ENCODE measurements around the gene CAPN13. TPM values are rescaled to one million over a fixed set of nuclear protein-coding genes. Genes with fewer than 3 reads are reported as not detected.
A peak's percentile ranks its signal among the peaks of the same experiment; 100 is the strongest.

Gene CAPN13
- total RNA-seq, 1 experiment from 2014 or later, result 5.7 TPM

GRCh38 chr2:30693821-30694281 lies 113.4 kb downstream of the CAPN13 start:
- no peaks in the 10 kb centered on the region for H3K79me1 ChIP-seq (ENCODE audit: insufficient read depth, low read depth, low read length, poor library complexity, severe bottlenecking)

More at GRCh38 chr2:30693821-30694281, 113.4 kb downstream of the CAPN13 start:
- no peak overlapping the region for H4K8ac ChIP-seq (replicated peaks; ENCODE audit: insufficient read length, low read depth, low read length)
- H3K56ac ChIP-seq (ENCODE audit: insufficient read length, low read depth, low read length), result no peak overlapping the region
- H2BK5ac ChIP-seq (ENCODE audit: insufficient read length, low read length), result no peak overlapping the region
- no peak overlapping the region for H3T11ph ChIP-seq (ENCODE audit: low read length)
- H3K27ac ChIP-seq (ENCODE audit: insufficient read length, low read depth, low read length), result no peak overlapping the region
- no peak overlapping the region for H4K91ac ChIP-seq (ENCODE audit: insufficient read length, low read depth, low read length)
- H3K36me3 Mint-ChIP-seq (ENCODE audit: insufficient read depth in 1 of 3, low read depth in 3 of 3), result peaks cover 10 to 13% (median 11%) of the 10 kb centered on the region in 3 experiments
- H2BK12ac ChIP-seq (ENCODE audit: insufficient read length, low read depth, low read length), result no peak overlapping the region
- H4K5ac ChIP-seq (ENCODE audit: insufficient read length, low read depth, low read length), result no peak overlapping the region
- no peak for DNase-seq
- peaks cover 10 to 23% of the 10 kb centered on the region in 2 experiments; a peak in 2 of 4 replicates for H3K4me1 Mint-ChIP-seq
- peaks cover 15% of the 10 kb centered on the region in 2 experiments for H3K9me3 Mint-ChIP-seq
- H3K18ac ChIP-seq (ENCODE audit: insufficient read length, low read depth, low read length), result no peak overlapping the region
- H4K20me1 ChIP-seq (ENCODE audit: control insufficient read depth, insufficient read depth, insufficient read length), result no peaks in the 10 kb centered on the region
- no CpG with 5 or more reads among the region's 4 CpGs for WGBS (ENCODE audit: extremely low coverage, insufficient read length, low lambda C conversion rate)
- no peak overlapping the region for H3K4ac ChIP-seq (ENCODE audit: low read depth, low read length)
- H3K4me2 ChIP-seq (ENCODE audit: insufficient read depth, insufficient read length, low read length), result no peak overlapping the region
- no peak overlapping the region for H2AFZ ChIP-seq (ENCODE audit: low read length)
- no peak overlapping the region for H2BK120ac ChIP-seq (ENCODE audit: low read depth, low read length, poor library complexity, severe bottlenecking)
- H2AK5ac ChIP-seq (ENCODE audit: insufficient read length, low read length), result no peak overlapping the region
- H3K4me3 Mint-ChIP-seq, result no peak overlapping the region
- H3K79me2 ChIP-seq (ENCODE audit: insufficient read depth, low read length), result no peaks in the 10 kb centered on the region
- no peaks in the 10 kb centered on the region for H3K4me1 ChIP-seq (ENCODE audit: insufficient read depth, low read length)
- no peak overlapping the region for H3K23ac ChIP-seq (ENCODE audit: insufficient read length, low read depth, low read length)
- TF ChIP-seq CTCF (conservative IDR thresholded peaks at IDR 0.05), result no peak
- H3K27me3 Mint-ChIP-seq (ENCODE audit: low read depth), result peaks cover 3% of the 10 kb centered on the region
- H3K27me3 ChIP-seq (ENCODE audit: insufficient read depth, low read length), result no peaks in the 10 kb centered on the region
- no peaks in the 10 kb centered on the region for H3K9me3 ChIP-seq (ENCODE audit: control insufficient read depth, low read depth, low read length)
- peak overlapping the region; percentile 72; the same call in 1 of the 2 replicates for H3K14ac ChIP-seq (ENCODE audit: insufficient read depth, low read length)
- no peak overlapping the region for H2BK20ac ChIP-seq (ENCODE audit: low read depth, low read length, poor library complexity, severe bottlenecking)
- no peak overlapping the region for H2BK15ac ChIP-seq (ENCODE audit: low read depth, low read length)
- no peak overlapping the region for H3K9ac ChIP-seq (ENCODE audit: extremely low read depth, insufficient read length, low read length)
- no peaks in the 10 kb centered on the region for H3K23me2 ChIP-seq (ENCODE audit: insufficient read length, low read depth, low read length, poor library complexity, severe bottlenecking)
- no peak overlapping the region for H3K27ac Mint-ChIP-seq
